HG03175 (cell line): ENCODE results near the gene TEX29.

Source experiments
- ATAC-seq: cut with Tn5 transposase; IDR thresholded peaks from one replicate; pipeline ENCODE4 v1.9.1; 2021; ENCODE audit warnings: mild to moderate bottlenecking, moderate library complexity; ENCODE audit not compliant: unreplicated experiment

TEX29 gene

GRCh38 chr13:111289251-111289650, 31.2 kb upstream of the TEX29 start:
- ATAC-seq: no peak

DNA sequence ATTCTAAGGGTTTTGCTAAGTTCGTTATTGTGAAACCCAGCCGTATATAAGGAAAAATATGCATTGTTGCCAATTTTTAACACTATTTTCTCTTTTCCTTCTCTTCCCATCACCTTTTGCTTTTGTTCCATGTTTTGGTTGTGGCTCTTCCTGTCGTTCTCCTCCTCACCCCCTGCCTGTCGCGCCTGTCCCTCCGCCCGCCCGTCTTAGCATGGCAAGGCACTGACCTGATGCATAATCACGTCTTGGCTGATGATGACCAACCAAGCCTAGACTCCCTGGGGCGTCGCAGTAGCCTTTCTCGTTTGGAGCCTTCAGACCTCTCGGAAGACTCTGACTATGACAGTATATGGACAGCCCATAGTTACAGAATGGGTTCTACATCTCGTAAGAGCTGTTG, 28.5 kb upstream of the TEX29 start:
- no peak for ATAC-seq

DNA sequence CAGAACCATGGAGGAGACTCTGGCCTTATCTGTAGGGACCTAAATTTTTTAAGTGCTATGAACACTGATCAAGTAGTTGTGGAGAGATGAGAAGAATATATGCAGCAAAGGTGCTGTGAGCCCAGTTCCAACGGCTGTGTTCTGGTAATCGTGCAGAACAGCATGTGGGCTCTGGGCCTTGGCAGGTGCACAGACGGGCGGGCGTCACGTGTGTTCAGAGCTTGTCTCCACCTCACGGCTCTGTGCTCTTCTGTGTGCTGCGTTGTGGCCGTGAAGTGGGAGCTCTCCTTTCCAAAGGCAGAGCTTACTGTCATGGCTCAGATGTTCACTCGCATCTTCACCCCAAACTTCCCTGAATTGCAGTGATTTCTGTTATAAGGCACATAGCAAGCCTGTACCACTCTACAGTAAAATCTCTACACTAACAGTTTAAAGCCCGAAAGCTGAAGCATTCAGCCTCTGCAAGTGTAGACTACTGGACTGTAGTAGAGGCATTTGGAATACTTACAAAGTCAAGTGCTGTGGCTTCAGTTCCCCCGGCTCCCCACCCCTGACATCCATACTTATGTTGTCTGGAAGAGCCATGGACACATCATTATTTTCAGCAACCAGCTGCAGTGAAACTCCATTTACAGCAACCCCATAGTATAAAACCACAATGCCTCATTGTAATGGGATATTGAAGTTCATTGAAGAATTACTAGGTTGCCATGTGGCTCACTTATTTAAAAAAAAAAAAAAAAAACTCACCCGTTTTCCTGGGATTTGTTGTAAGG, 27.5 kb upstream of the TEX29 start:
- ATAC-seq: no peak

- ATAC-seq: no peak
Observed at GRCh38 chr13:111295886-111296285, 24.6 kb upstream of the TEX29 start.

GRCh38 chr13:111296417-111296816, 24.0 kb upstream of the TEX29 start:
- ATAC-seq: no peak

DNA sequence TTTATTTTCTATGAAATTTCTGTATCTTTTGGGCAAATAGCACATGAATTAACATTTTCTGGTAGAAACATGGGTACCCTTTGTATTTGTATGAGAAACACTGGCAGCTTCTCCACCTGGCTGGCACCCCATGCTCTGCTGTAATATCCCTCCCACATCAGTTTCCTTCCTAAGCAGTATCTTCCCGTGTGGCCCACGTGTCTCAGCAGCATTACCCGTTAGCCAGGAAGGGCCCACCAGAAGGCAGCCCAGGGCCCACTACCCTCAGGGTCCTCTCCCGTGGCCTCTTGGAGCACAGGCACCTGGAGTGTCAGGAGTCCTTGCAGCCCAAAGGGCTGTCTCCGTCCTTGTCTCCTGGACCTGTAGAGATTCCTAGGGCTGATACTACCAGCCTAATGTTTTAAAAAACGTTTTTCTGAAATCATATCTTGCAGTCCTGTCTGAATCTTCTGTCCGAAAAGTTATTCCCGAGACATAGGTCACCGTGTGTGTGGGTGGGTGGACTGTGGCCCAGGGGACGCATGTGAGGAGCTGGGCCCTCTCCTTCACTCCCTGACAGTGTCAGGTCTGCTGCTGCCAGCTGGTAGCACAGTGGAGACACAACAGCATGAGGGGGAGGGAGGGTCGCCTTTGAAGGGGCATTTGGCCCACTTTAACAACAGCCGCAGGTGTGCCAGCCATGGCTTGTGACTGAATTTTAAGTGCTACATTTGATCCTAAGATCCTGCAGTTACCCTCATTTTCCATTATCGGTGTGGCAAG, 22.0 kb upstream of the TEX29 start:
- ATAC-seq: no peak

- ATAC-seq: no peak
Observed at GRCh38 chr13:111302045-111302726, 18.3 kb upstream of the TEX29 start.

DNA sequence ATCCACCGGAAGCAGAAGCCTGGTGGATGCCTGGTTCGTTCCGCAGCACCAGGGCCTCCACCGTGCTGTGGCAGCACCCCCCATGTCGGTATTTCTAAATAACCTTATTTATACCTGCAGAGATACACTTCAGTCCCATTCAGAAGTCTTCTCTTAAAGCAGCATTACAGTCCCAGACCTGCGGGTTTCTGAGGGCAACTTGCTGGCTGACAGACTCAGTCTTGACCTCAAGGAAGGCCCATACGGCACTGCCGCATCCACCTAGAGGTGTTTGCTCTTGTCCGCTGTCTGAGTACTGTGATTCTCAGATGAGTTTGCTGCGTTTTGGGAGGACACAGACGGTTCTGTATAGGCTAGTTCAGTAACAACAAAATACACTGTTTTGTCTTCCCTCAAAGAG, 16.9 kb upstream of the TEX29 start:
- no peak for ATAC-seq

DNA sequence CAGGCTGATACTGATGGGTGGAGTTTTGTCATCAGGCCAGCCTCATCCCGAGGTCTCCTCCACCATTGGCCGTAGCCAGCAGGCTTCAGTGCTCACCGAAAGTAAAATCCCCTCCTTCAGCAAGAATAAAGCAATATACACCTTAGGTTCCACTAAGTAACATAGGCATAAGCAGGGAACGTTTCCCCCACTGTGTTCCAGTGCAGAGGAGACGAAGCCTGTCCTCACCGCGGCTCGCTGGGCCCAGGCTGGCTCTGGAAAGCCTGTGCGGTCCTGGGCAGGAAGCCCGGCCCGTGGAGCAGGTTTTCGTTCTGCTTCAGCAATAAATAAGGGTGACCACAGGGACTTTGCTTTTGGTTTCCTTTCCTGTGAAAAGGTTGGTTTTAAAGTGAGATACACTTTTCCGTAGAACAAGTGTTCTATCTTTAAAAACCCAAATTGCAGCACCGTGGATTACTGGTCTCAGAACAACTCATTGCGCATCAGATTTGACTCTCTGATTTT, 16.3 kb upstream of the TEX29 start:
- ATAC-seq: peak; percentile 84

- no peak for ATAC-seq
Observed at GRCh38 chr13:111304603-111305289, 15.7 kb upstream of the TEX29 start.

- no peak for ATAC-seq
Observed at GRCh38 chr13:111312944-111313590, 7.4 kb upstream of the TEX29 start.

DNA sequence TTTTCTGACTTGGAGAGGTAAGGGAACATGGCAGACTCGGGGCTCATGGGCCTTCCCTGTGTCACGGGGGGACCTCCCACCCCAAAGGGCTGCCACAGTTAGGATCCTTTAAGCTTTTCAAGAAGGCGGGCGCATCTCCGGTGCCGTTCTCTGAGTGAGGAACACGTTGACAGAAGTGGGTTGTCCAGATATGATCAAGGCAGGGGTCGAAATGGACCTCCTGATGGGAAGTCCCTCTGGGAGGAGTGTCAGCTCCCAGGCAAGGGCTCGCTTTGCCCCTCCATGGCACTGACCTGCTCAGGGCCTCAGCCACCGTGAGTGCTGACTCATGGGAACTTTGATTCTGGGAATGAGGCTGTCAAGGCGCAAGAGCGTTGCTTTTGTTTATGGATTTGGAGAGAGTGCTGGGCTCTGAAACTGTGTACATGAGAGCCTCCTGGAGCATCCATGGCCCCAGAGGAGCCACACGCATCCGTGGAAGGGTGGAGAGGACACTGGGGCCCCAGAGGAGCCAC, 6.5 kb upstream of the TEX29 start:
- no peak for ATAC-seq

DNA sequence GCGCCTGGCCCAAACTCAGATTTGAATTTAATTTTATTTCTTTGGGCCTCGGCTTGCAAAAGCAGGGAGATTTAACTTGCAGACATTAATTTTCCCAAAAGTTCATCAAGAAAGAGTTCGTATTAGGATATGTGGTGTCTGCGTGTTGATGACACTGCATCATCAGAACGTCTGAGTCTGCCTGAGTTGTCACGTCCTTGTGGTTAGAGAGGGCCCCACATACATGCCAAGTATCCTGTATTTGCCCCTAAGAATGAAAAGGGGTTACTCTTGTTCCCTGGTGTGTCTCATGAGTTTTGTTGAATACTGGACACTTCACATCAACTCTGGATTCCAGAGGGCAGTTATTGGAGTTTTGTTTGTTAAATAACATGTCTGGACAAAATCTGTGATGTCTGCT, 5.6 kb upstream of the TEX29 start:
- ATAC-seq: no peak

DNA sequence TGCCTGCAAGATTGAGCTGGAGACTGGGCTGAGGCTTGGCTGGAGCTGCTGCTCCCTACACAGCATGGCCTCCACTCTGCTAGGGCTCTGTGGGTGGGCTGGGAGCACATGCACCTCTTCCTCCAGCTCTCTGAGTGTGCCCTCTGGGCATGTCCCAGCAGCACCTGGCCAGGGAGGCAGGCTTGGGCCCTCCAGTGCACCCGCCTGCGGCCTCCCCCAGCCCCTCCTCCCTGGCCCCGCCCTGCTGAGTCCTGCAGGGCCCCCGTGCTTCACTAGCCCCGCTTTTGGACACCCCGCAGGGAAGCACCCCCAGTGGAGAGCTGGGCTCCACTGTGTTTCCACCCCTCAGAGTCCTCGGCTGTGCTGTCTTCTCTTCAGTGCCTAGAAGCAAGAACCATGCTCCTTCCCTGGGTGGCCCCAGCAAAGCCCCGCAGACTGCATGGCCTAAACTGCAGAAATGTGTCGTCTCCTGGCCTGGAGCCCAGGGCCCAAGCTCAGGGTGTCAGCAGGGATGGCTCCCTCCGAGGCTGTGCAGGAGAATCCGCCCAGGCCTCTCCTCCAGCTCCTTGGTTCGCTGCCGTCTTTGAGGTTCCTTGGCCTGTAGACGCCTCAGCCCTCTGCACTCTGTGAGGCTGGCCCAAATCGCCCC, 5.0 kb upstream of the TEX29 start:
- no peak for ATAC-seq

DNA sequence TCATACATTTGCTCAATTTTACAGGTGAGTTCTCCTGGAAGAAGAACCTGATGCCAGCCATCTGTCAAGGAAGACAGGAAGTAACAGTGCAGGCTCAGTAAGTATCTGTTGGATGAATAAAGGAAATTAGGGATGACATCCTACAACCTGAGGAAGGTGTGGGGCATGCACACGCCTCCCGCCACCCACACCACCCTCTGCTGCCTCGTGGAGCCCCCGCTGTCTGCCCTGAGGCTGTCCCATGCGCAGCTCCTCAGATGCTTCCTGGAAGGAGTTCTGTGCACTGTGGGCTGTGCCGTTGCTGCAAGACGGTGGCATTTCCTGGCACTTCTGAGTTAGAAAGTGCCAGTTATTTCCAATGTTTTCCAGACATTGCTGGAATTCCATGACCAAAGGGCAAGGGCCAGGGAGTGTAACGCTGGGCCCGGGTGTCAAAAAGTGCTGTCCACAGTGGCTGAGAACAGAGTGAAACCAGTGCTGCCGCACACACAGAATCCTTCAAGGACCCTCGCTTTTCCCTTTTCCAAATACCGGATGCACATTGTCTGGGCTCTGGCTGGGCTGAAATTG, 4.2 kb upstream of the TEX29 start:
- no peak for ATAC-seq

GRCh38 chr13:111317042-111317550, 3.3 kb upstream of the TEX29 start:
- ATAC-seq: no peak

- no peak for ATAC-seq
Observed at GRCh38 chr13:111317571-111318345, 2.7 kb upstream of the TEX29 start.

- ATAC-seq: no peak
Observed at GRCh38 chr13:111318386-111318785, 2.1 kb upstream of the TEX29 start.

DNA sequence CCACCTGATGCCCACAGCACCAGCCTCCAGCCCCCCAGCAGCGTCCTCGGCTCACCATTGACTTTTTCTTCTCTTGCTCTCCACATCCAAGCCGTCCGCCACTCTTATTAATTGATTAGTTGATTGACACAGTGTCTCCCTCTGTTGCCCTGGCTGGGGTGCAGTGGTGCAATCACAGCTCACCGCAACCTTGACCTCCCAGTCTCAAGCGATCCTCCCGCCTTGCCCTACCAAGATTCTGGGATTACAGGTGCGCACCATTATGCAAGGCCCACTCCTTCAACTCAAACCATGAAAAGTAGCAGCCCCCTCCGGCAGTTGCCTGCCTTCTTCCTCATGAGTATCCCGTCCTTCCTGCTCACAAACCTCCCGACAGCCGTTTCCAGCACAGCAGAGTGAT, 921 bp upstream of the TEX29 start:
- ATAC-seq: no peak
